DLD1 (cell line): Measurements from ENCODE around the gene ARHGEF7.

Experiments
- in situ Hi-C: cut with HindIII; loops from 2 replicates; pipeline ENCODE4 v1.10.0; 2017; ENCODE audit warnings: low sequenced_read_pairs

The ARHGEF7 gene

GRCh38 chr13:111111376-111111937, 3.7 kb upstream of the ARHGEF7 start:
- in situ Hi-C loops = no loop called here

- in situ Hi-C loops = no loop called here
Observed at GRCh38 chr13:111112196-111112595, 2.9 kb upstream of the ARHGEF7 start.

- in situ Hi-C loops = no loop called here
Observed at GRCh38 chr13:111114362-111115060, 599 bp upstream of the ARHGEF7 start.

GRCh38 chr13:111115965-111116521, 933 bp downstream of the ARHGEF7 start:
- in situ Hi-C loops = no loop called here

GRCh38 chr13:111116856-111117255, 1.7 kb downstream of the ARHGEF7 start:
- in situ Hi-C loops = no loop called here

GRCh38 chr13:111117289-111117688, 2.2 kb downstream of the ARHGEF7 start:
- in situ Hi-C loops = no loop called here

- in situ Hi-C loops = no loop called here
Observed at GRCh38 chr13:111117961-111118360, 2.9 kb downstream of the ARHGEF7 start.

- in situ Hi-C loops = no loop called here
Observed at GRCh38 chr13:111118898-111119607, 3.9 kb downstream of the ARHGEF7 start.

- in situ Hi-C loops = no loop called here
Observed at GRCh38 chr13:111119966-111120365, 4.9 kb downstream of the ARHGEF7 start.

- in situ Hi-C loops = no loop called here
Observed at GRCh38 chr13:111120422-111120821, 5.3 kb downstream of the ARHGEF7 start.

- in situ Hi-C loops = no loop called here
Observed at GRCh38 chr13:111120913-111121312, 5.8 kb downstream of the ARHGEF7 start.

GRCh38 chr13:111121506-111121905, 6.4 kb downstream of the ARHGEF7 start:
- in situ Hi-C loops = no loop called here

GRCh38 chr13:111122056-111122455, 6.9 kb downstream of the ARHGEF7 start:
- in situ Hi-C loops = no loop called here

- in situ Hi-C loops = no loop called here
Observed at GRCh38 chr13:111122631-111123030, 7.5 kb downstream of the ARHGEF7 start.

- in situ Hi-C loops = no loop called here
Observed at GRCh38 chr13:111123221-111123620, 8.1 kb downstream of the ARHGEF7 start.

GRCh38 chr13:111123649-111124048, 8.5 kb downstream of the ARHGEF7 start:
- in situ Hi-C loops = no loop called here

GRCh38 chr13:111126509-111126908, 11.4 kb downstream of the ARHGEF7 start:
- in situ Hi-C loops = no loop called here

- in situ Hi-C loops = no loop called here
Observed at GRCh38 chr13:111129465-111130115, 14.5 kb downstream of the ARHGEF7 start.

GRCh38 chr13:111130116-111130508, 15.0 kb downstream of the ARHGEF7 start:
- in situ Hi-C loops = no loop called here

- in situ Hi-C loops = no loop called here
Observed at GRCh38 chr13:111131048-111131447, 15.9 kb downstream of the ARHGEF7 start.

GRCh38 chr13:111131611-111132010, 16.5 kb downstream of the ARHGEF7 start:
- in situ Hi-C loops = no loop called here
